ENCODE data around the gene CSNK1D.

Gene CSNK1D

GRCh38 chr17:82287868-82288801 lies 14.6 kb upstream of the CSNK1D start:
- ATAC-seq = no peak
- peak overlapping the region in 1 of 2 donors; percentile 38 for H3K27ac Mint-ChIP-seq
- no peak for DNase-seq
- peaks cover 26% of the 10 kb centered on the region for H3K4me1 Mint-ChIP-seq
- H3K27me3 Mint-ChIP-seq = no peaks in the 10 kb centered on the region
- no peak overlapping the region for H3K4me3 Mint-ChIP-seq
- no peaks in the 10 kb centered on the region for H3K9me3 Mint-ChIP-seq

- peaks cover 28% of the 10 kb centered on the region for H3K4me1 Mint-ChIP-seq
- no peaks in the 10 kb centered on the region for H3K27me3 Mint-ChIP-seq
- H3K27ac Mint-ChIP-seq = peak overlapping the region in 1 of 2 donors; percentile 68
- no peaks in the 10 kb centered on the region for H3K9me3 Mint-ChIP-seq
- no peak overlapping the region for H3K4me3 Mint-ChIP-seq
- DNase-seq = no peak
- ATAC-seq = no peak
These were observed 13.7 kb upstream of the CSNK1D start for GRCh38 chr17:82287013-82287867.

GRCh38 chr17:82285141-82285540 lies 11.6 kb upstream of the CSNK1D start:
- DNase-seq (no peak), ATAC-seq (no peak)
- H3K9me3 Mint-ChIP-seq = no peaks in the 10 kb centered on the region
- H3K27ac Mint-ChIP-seq = no peak overlapping the region
- H3K4me3 Mint-ChIP-seq = no peak overlapping the region
- peaks cover 34% of the 10 kb centered on the region for H3K4me1 Mint-ChIP-seq
- no peaks in the 10 kb centered on the region for H3K27me3 Mint-ChIP-seq

- Mint-ChIP-seq H3K27ac (no peak overlapping the region), H3K9me3 (no peaks in the 10 kb centered on the region), H3K4me3 (peak overlapping the region in 1 of 2 donors; percentile 59), H3K27me3 (no peaks in the 10 kb centered on the region), H3K4me1 (peaks cover 33% of the 10 kb centered on the region)
- DNase-seq = no peak
- ATAC-seq = peak; percentile 80
These were observed 9.8 kb upstream of the CSNK1D start for GRCh38 chr17:82283208-82283749.

- Mint-ChIP-seq H3K9me3 (no peaks in the 10 kb centered on the region), H3K27ac (no peak overlapping the region), H3K4me3 (no peak overlapping the region), H3K4me1 (peaks cover 28% of the 10 kb centered on the region), H3K27me3 (no peaks in the 10 kb centered on the region)
- DNase-seq (no peak), ATAC-seq (peak; percentile 10)
These were observed 9.0 kb upstream of the CSNK1D start for GRCh38 chr17:82282239-82283207.

GRCh38 chr17:82281502-82282238 lies 8.2 kb upstream of the CSNK1D start:
- no peaks in the 10 kb centered on the region for H3K9me3 Mint-ChIP-seq
- no peak overlapping the region for H3K27ac Mint-ChIP-seq
- DNase-seq = peak in 1 of 2 donors; percentile 47
- H3K4me1 Mint-ChIP-seq = peaks cover 28% of the 10 kb centered on the region
- no peak overlapping the region for H3K4me3 Mint-ChIP-seq
- peak; percentile 82 for ATAC-seq
- H3K27me3 Mint-ChIP-seq = no peaks in the 10 kb centered on the region

DNA sequence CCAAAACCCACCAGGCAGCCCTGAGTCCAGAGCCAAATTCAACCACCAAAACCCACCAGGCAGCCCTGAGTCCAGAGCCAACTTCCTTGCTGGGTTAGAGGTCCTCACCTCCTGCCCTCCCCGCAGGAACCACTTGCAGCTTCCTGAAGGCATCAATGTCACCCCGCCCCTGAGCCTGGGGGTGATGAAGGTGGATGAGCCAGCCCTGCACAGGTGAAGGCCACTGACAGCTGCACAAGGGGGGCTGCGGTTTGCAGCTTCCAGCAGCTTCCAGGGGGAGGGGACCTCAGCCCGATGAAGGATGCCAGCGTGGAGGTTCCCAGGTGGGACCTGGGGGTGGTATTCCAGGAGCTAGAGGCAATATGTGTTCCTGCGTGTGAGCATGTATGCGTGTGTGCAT lies 7.6 kb upstream of the CSNK1D start:
- Mint-ChIP-seq H3K4me1 (peaks cover 28% of the 10 kb centered on the region), H3K27me3 (no peaks in the 10 kb centered on the region), H3K27ac (no peak overlapping the region), H3K9me3 (no peaks in the 10 kb centered on the region), H3K4me3 (no peak overlapping the region)
- DNase-seq (no peak), ATAC-seq (no peak)

DNA sequence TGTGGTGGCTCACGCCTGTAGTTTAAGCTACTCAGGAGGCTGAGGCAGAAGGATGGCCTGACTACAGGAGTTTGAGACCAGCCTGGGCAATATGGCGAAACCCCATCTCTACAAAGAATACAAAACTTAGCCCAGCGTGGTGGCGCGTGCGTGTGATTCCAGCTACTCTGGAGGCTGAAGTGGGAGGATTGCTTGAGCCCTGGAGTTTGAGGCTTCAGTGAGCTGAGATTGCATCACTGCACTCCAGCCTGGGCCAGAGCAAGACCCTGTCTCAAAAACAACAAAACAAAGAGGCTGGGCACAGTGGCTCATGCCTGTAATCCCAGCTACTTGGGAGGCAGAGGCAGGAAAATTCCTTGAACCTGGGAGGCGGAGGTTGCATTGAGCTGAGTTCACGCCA lies 7.0 kb upstream of the CSNK1D start:
- H3K9me3 Mint-ChIP-seq = no peaks in the 10 kb centered on the region
- ATAC-seq = no peak
- no peak for DNase-seq
- no peak overlapping the region for H3K27ac Mint-ChIP-seq
- no peak overlapping the region for H3K4me3 Mint-ChIP-seq
- H3K4me1 Mint-ChIP-seq = peaks cover 28% of the 10 kb centered on the region
- no peaks in the 10 kb centered on the region for H3K27me3 Mint-ChIP-seq

- H3K27ac Mint-ChIP-seq = no peak overlapping the region
- H3K27me3 Mint-ChIP-seq = no peaks in the 10 kb centered on the region
- no peaks in the 10 kb centered on the region for H3K9me3 Mint-ChIP-seq
- H3K4me3 Mint-ChIP-seq = no peak overlapping the region
- ATAC-seq (no peak), DNase-seq (no peak)
- peaks cover 41% of the 10 kb centered on the region for H3K4me1 Mint-ChIP-seq
These were observed 5.4 kb upstream of the CSNK1D start for GRCh38 chr17:82278786-82279391.

DNA sequence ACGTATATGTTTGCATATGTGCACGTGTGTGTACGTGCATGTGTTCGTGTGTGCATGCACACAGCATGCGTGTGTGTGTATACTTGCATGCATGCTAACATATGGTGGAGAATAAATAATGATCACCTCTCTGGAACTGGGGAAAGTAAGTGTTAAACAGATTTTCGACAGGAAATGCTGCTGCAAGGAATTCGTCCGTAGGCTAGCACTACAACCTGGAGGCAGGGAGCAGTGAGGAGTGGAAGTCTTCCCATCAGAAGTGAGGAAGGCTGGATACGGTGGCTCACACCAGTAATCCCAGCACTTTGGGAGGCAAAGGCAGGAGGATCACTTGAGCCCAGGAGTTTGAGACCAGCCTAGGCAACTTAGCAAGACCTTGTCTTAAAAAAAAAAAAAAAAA lies 4.8 kb upstream of the CSNK1D start:
- Mint-ChIP-seq H3K4me1 (peaks cover 38% of the 10 kb centered on the region), H3K4me3 (no peak overlapping the region), H3K27me3 (no peaks in the 10 kb centered on the region), H3K9me3 (no peaks in the 10 kb centered on the region), H3K27ac (no peak overlapping the region)
- ATAC-seq = no peak
- DNase-seq = no peak

- peaks cover 34% of the 10 kb centered on the region for H3K4me1 Mint-ChIP-seq
- H3K27ac Mint-ChIP-seq = no peak overlapping the region
- no peaks in the 10 kb centered on the region for H3K27me3 Mint-ChIP-seq
- no peaks in the 10 kb centered on the region for H3K9me3 Mint-ChIP-seq
- ATAC-seq (no peak), DNase-seq (no peak)
- no peak overlapping the region for H3K4me3 Mint-ChIP-seq
These were observed 4.4 kb upstream of the CSNK1D start for GRCh38 chr17:82277851-82278250.

- Mint-ChIP-seq H3K27me3 (no peaks in the 10 kb centered on the region), H3K9me3 (no peaks in the 10 kb centered on the region), H3K4me3 (no peak overlapping the region), H3K4me1 (peaks cover 40% of the 10 kb centered on the region), H3K27ac (no peak overlapping the region)
- DNase-seq (no peak), ATAC-seq (no peak)
These were observed 3.4 kb upstream of the CSNK1D start for GRCh38 chr17:82276938-82277337.

DNA sequence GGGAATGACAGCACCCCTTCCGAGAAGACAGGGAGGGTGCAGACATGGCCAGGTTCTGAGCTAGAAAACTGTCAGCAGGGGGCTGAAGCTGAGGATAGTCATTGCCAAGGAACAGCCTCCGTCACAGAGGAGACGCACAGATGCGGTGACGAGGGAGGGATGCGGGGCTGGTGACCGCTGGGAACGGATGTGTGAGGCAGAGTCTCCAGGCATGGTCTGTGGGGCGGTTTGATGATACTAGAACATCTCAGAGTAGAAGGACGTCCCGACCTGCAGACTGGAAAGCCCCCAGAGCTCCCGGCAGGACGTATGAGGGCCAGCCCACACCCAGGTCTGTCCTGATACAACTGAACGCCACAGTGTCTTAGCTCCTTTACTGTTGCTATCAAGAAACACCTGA lies 1.8 kb upstream of the CSNK1D start:
- ATAC-seq (no peak), DNase-seq (no peak)
- Mint-ChIP-seq H3K27me3 (no peaks in the 10 kb centered on the region), H3K9me3 (no peaks in the 10 kb centered on the region), H3K27ac (no peak overlapping the region), H3K4me1 (peaks cover 42% of the 10 kb centered on the region), H3K4me3 (peak overlapping the region in 1 of 2 donors; percentile 11)

All from stimulated activated naive CD8-positive, alpha-beta T cell treated with anti-CD3 and anti-CD28 coated beads, Interleukin-15, amount 100 ng/mL, for 72 hours (primary cell).